C4-2B (cell line): ENCODE data around the gene CREB3L1.

ENCODE experiments used
- CTCF ChIP-seq: fragments of 450-650 bp; conservative IDR thresholded peaks from 2 replicates; pipeline ENCODE4 v1.5.1; 2017; ENCODE audit warnings: mild to moderate bottlenecking
- ZFX ChIP-seq: fragments of 450-650 bp; IDR thresholded peaks from 2 replicates; pipeline ENCODE4 v1.6.1; 2017

GRCh38 chr11:46341454-46341853 is 64.0 kb downstream of the CREB3L1 start:
- no peak for TF ChIP-seq CTCF
- TF ChIP-seq ZFX, result no peak
